ENCODE results near the gene APBB1IP.
"Not testable (repeated sequence)": the region's sequence is repeated elsewhere in the genome, so short reads cannot be mapped to it uniquely, and the experiment has no call there.

Gene APBB1IP

DNA sequence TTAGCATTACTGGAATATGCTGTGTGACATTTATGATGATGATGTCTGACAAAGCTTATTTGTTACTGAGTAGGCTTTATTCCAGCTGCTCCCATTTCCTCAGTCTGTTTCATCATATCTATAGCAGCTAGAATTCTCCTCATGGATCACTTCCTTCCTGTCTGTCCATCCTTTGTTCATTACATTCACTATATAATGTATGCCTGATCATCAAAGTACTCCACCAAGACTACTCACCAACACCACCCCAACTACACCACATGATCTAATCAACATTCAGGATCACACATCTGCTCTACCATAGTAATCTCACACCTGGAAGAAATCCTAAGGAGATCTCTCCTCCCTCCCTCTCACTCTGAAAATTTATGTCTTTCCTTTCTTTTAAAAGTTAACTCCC, 61.3 kb downstream of the APBB1IP start:
- Histone ChIP-seq H3K36me3 (ENCODE audit: insufficient read depth, low read length) (no peaks in the 10 kb centered on the region), H3K9ac (ENCODE audit: insufficient read length) (no peak overlapping the region), H3K4me3 (no peak overlapping the region), H3K9me3 (ENCODE audit: low read depth, low read length) (no peaks in the 10 kb centered on the region), H3K27ac (no peak overlapping the region)
- no peak for DNase-seq (ENCODE audit: low read depth, low spot score)
- no peak for TF ChIP-seq FOXP2 (optimal IDR thresholded peaks at IDR 0.05; ENCODE audit: control extremely low read depth, extremely low read length, insufficient read depth)
- no peak for TF ChIP-seq POLR2AphosphoS5 (IDR thresholded peaks at IDR 0.05; ENCODE audit: borderline replicate concordance, low read depth, low read length)
- TF ChIP-seq EZH2 (IDR thresholded peaks at IDR 0.05), result no peak

DNA sequence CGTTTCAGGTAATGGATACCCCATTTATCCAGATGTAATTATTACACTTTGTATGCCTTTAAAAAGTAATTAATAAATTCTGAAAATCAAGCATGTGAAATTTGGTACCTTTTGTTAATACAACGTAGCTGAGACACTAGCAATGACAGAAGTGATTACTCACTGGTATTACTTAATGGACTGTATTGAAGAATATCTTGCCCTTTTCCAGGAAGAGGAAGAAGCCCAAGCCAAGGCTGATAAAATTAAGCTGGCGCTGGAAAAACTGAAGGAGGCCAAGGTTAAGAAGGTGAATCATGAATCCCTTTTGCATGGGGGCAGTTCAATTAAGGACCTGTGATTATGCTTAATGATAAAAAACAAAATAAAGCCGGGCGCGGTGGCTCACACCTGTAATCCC, 64.8 kb downstream of the APBB1IP start:
- Histone ChIP-seq H3K27ac (no peak overlapping the region), H3K9ac (ENCODE audit: insufficient read length) (no peak overlapping the region), H3K36me3 (ENCODE audit: insufficient read depth, low read length) (no peaks in the 10 kb centered on the region), H3K9me3 (ENCODE audit: low read depth, low read length) (no peaks in the 10 kb centered on the region), H3K4me3 (no peak overlapping the region)
- no peak for DNase-seq (ENCODE audit: low read depth, low spot score)
- TF ChIP-seq EZH2 (IDR thresholded peaks at IDR 0.05) (no peak), FOXP2 (optimal IDR thresholded peaks at IDR 0.05; ENCODE audit: control extremely low read depth, extremely low read length, insufficient read depth) (no peak), POLR2AphosphoS5 (IDR thresholded peaks at IDR 0.05; ENCODE audit: borderline replicate concordance, low read depth, low read length) (no peak)

DNA sequence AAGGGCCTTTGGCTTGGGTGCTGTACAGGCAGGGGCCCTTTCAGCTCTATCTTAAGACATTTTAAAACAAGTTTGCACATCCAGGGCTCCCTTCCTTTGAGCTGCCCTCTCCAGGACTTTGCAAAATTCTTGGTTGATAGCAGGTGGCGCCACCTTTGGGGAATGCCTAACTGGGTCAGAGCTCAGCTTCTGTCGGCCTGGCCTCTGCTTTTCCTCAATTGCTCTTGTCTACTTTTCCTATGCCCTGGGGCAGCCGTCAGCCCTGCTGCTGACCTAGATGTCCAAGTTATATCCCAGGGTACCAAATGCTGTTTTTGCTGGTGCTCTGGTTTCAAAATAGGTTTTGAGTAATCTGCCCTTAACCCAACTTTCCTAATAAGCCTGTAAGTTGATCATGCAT, 65.8 kb downstream of the APBB1IP start:
- Histone ChIP-seq H3K9me3 (ENCODE audit: low read depth, low read length) (no peaks in the 10 kb centered on the region), H3K36me3 (ENCODE audit: insufficient read depth, low read length) (no peaks in the 10 kb centered on the region), H3K9ac (ENCODE audit: insufficient read length) (no peak overlapping the region), H3K4me3 (no peak overlapping the region), H3K27ac (no peak overlapping the region)
- DNase-seq (ENCODE audit: low read depth, low spot score), result no peak
- TF ChIP-seq POLR2AphosphoS5 (IDR thresholded peaks at IDR 0.05; ENCODE audit: borderline replicate concordance, low read depth, low read length) (no peak), FOXP2 (optimal IDR thresholded peaks at IDR 0.05; ENCODE audit: control extremely low read depth, extremely low read length, insufficient read depth) (no peak), EZH2 (IDR thresholded peaks at IDR 0.05) (no peak)

DNA sequence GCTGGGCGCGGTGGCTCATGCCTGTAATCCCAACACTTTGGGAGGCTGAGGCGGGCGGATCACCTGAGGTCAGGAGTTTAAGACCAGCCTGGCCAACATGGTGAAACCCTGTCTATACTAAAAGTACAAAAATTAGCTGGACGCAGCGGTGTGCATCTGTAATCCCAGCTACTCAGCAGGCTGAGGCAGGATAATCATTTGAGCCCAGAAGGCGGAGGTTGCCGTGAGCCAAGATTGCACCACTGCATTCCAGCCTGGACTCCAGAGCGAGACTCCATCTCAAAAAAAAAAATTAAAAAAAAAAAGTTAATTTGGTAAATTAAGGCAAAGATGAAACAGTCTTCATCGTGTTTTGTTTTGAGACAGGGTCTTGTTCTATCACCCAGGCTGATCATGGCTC, 66.3 kb downstream of the APBB1IP start:
- not testable (repeated sequence) for H3K9me3 ChIP-seq (ENCODE audit: low read depth, low read length); H3K36me3 ChIP-seq (ENCODE audit: insufficient read depth, low read length); H3K9ac ChIP-seq (ENCODE audit: insufficient read length); DNase-seq (ENCODE audit: low read depth, low spot score); H3K4me3 ChIP-seq; H3K27ac ChIP-seq

DNA sequence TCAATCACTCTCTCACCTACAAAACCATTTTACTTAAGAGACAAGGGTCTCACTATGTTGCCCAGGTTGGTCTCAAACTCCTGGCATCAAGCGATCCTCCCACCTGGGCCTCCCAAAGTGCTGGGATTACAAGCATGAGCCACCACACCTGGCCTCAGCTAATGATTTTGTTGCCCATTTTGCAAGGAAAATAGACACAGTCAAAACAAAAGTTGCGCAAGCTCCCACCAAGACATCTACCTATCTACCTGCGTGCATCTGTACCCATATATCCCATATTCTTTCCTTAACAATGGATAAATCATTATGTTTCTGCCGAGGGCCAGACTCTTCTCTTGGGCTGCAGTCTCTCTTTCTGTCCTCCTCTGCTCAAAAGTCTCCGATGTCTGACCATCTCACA, 67.3 kb downstream of the APBB1IP start:
- no peak for DNase-seq (ENCODE audit: low read depth, low spot score)
- Histone ChIP-seq H3K9ac (ENCODE audit: insufficient read length) (no peak overlapping the region), H3K9me3 (ENCODE audit: low read depth, low read length) (no peaks in the 10 kb centered on the region), H3K27ac (no peak overlapping the region), H3K4me3 (no peak overlapping the region), H3K36me3 (ENCODE audit: insufficient read depth, low read length) (no peaks in the 10 kb centered on the region)
- no peak for TF ChIP-seq EZH2 (IDR thresholded peaks at IDR 0.05)
- no peak for TF ChIP-seq POLR2AphosphoS5 (IDR thresholded peaks at IDR 0.05; ENCODE audit: borderline replicate concordance, low read depth, low read length)
- TF ChIP-seq FOXP2 (optimal IDR thresholded peaks at IDR 0.05; ENCODE audit: control extremely low read depth, extremely low read length, insufficient read depth), result no peak

DNA sequence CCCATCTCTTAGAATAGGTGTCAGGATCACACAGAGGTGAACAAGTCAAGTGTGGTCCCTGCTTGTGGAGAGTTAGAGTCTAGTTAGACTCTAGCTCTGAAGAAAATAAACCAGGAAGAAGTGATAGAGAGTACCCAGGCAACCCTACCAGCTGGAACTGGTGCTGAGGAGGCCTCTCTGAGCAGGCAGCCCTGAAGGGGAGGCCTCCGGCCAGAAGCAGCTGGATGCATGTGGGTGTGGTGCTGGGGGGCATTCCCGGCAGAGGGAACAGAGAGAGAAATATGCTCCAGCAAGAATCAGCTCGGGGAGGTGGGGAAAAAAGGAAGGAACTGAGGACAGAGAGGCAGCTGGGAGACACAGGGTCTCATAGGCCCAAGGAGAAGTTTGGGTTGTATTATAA, 68.6 kb downstream of the APBB1IP start:
- H3K4me3 ChIP-seq, result no peak overlapping the region
- no peak overlapping the region for H3K9ac ChIP-seq (ENCODE audit: insufficient read length)
- H3K27ac ChIP-seq, result no peak overlapping the region
- TF ChIP-seq POLR2AphosphoS5 (IDR thresholded peaks at IDR 0.05; ENCODE audit: borderline replicate concordance, low read depth, low read length) (no peak), EZH2 (IDR thresholded peaks at IDR 0.05) (no peak), FOXP2 (optimal IDR thresholded peaks at IDR 0.05; ENCODE audit: control extremely low read depth, extremely low read length, insufficient read depth) (no peak)
- no peak for DNase-seq (ENCODE audit: low read depth, low spot score)
- no peaks in the 10 kb centered on the region for H3K9me3 ChIP-seq (ENCODE audit: low read depth, low read length)
- H3K36me3 ChIP-seq (ENCODE audit: insufficient read depth, low read length), result no peaks in the 10 kb centered on the region

DNA sequence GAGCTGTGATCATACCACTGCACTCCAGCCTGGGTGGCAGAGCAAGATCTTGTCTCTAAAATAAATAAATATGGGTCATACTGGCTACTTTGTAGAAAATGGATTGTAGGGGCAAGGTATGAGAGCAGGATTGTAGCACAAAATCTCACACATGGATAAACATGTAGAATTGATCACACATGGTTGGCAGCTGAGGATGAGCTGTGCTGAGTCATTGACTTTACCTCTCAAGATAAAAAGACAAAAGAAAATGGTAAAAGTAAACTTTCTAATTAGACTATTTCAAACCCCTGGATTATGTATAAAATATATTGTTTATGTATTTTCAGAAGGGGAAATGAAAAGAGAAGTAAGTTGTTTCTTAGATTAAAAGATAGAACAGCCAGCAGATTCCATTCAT, 69.3 kb downstream of the APBB1IP start:
- Histone ChIP-seq H3K9me3 (ENCODE audit: low read depth, low read length) (no peaks in the 10 kb centered on the region), H3K27ac (peak overlapping the region; percentile 36; the same call in 1 of the 2 replicates)
- TF ChIP-seq EZH2 (IDR thresholded peaks at IDR 0.05), result no peak
- TF ChIP-seq FOXP2 (optimal IDR thresholded peaks at IDR 0.05; ENCODE audit: control extremely low read depth, extremely low read length, insufficient read depth), result no peak
- no peak for TF ChIP-seq POLR2AphosphoS5 (IDR thresholded peaks at IDR 0.05; ENCODE audit: borderline replicate concordance, low read depth, low read length)

DNA sequence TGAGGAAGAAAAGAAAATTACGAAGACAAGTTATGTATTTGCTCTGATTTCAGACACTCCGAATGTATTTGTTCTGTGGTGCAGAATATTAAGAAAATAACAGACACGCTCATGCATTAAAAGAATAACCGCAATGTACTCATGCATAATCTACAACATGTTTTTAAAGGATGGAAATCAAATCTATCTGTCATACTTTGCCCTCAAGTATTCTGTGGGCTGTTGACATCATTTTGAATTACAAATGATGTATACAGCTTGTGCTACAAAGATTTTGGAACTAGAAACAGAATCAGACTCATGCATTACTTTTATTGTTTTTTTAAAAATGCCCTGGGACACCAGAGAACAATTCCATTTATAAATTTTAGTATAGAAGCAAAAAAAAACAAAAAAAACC, 69.9 kb downstream of the APBB1IP start:
- H3K27ac ChIP-seq, result peak overlapping the region; percentile 36; the same call in 1 of the 2 replicates
- H3K4me3 ChIP-seq, result peak overlapping the region; percentile 28; the same call in 1 of the 2 replicates
- no peaks in the 10 kb centered on the region for H3K9me3 ChIP-seq (ENCODE audit: low read depth, low read length)
- H3K36me3 ChIP-seq (ENCODE audit: insufficient read depth, low read length), result no peaks in the 10 kb centered on the region
- H3K9ac ChIP-seq (ENCODE audit: insufficient read length), result no peak overlapping the region
- peak; percentile 28 for DNase-seq (ENCODE audit: low read depth, low spot score)
- no peak; the same call in 1 of the 2 replicates for TF ChIP-seq POLR2AphosphoS5 (IDR thresholded peaks at IDR 0.05; ENCODE audit: borderline replicate concordance, low read depth, low read length)
- peak; percentile 30 for TF ChIP-seq FOXP2 (optimal IDR thresholded peaks at IDR 0.05; ENCODE audit: control extremely low read depth, extremely low read length, insufficient read depth)

More for the DNA sequence above, 69.3 kb downstream of the APBB1IP start:
- no peak for DNase-seq (ENCODE audit: low read depth, low spot score)
- Histone ChIP-seq H3K36me3 (ENCODE audit: insufficient read depth, low read length) (no peaks in the 10 kb centered on the region), H3K9ac (ENCODE audit: insufficient read length) (no peak overlapping the region), H3K4me3 (no peak overlapping the region; the same call in 1 of the 2 replicates)

DNA sequence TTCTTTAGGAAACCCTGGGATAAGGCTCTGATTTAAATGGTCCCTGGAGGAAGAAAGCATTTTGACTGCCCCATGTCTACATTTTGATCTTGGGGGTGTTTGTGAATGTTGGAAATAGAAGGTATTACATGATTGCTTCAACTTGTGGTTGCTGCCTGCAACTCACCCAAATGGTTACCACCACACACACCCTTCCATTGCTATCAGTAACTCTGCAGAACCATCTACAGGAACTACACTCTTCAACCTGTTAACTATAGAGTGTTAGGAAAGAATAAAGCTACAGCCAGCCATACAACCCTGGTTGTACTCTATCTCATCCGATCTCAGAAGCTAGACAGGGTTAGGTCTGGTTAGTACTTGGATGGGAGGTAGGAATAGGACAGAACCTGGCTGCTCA, 71.2 kb downstream of the APBB1IP start:
- H3K27ac ChIP-seq, result no peak overlapping the region
- no peak for TF ChIP-seq POLR2AphosphoS5 (IDR thresholded peaks at IDR 0.05; ENCODE audit: borderline replicate concordance, low read depth, low read length)
- TF ChIP-seq EZH2 (IDR thresholded peaks at IDR 0.05), result no peak
- no peak for TF ChIP-seq FOXP2 (optimal IDR thresholded peaks at IDR 0.05; ENCODE audit: control extremely low read depth, extremely low read length, insufficient read depth)
- DNase-seq (ENCODE audit: low read depth, low spot score), result no peak
- H3K9ac ChIP-seq (ENCODE audit: insufficient read length), result no peak overlapping the region
- H3K9me3 ChIP-seq (ENCODE audit: low read depth, low read length), result no peaks in the 10 kb centered on the region
- H3K36me3 ChIP-seq (ENCODE audit: insufficient read depth, low read length), result no peaks in the 10 kb centered on the region
- H3K4me3 ChIP-seq, result no peak overlapping the region

Measured in SK-N-MC (cell line).